ENCODE measurements around the gene LINGO1. TPM values are rescaled to one million over a fixed set of nuclear protein-coding genes. Genes with fewer than 3 reads are reported as not detected.

LINGO1 gene, protein sequence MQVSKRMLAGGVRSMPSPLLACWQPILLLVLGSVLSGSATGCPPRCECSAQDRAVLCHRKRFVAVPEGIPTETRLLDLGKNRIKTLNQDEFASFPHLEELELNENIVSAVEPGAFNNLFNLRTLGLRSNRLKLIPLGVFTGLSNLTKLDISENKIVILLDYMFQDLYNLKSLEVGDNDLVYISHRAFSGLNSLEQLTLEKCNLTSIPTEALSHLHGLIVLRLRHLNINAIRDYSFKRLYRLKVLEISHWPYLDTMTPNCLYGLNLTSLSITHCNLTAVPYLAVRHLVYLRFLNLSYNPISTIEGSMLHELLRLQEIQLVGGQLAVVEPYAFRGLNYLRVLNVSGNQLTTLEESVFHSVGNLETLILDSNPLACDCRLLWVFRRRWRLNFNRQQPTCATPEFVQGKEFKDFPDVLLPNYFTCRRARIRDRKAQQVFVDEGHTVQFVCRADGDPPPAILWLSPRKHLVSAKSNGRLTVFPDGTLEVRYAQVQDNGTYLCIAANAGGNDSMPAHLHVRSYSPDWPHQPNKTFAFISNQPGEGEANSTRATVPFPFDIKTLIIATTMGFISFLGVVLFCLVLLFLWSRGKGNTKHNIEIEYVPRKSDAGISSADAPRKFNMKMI
- total RNA-seq, result 35.2 TPM

DNA sequence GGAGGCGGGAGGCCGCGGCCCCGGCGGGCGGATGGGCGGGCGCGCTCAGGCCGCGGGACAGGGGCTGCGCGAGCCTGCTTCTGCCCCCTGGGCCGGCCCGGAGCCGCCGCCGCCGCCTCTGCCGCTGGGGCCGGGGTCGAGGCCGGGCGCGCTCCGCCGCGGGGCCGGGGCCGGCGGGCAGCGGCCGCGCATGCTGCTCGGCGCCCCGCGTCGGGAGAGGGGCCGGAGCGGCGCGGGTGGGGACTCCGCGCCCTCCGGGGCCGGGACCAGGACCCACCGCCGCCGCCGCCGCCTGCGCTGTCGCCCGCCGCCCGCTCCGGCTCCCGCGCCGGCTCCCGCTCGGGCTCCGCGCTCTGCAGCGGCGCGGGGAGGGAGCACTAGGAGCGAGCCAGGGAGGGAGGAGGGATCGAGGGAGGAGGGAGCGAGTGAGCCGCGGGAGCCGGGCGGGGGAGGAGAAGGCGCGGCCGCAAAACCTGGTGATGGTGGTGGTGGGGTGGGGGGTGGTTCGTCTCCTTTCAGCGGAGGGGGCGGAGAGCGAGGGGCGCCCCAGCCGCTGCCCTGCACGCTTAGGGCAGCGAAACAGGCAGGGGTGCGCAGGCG, at the start of gene LINGO1:
Gene LINGO1 (minus strand): TSS at position 379 of the 600 bp plus-strand sequence. CDS start 597 bp downstream, outside the sequence.

Other genes with a start within 250 kb of the LINGO1 start
- gene PEAK1, start 212.8 kb downstream of the LINGO1 start, total RNA-seq, result 111 TPM
- 71.7 TPM for gene HMG20A, start 212.0 kb downstream of the LINGO1 start, total RNA-seq